Ishikawa (cell line): Measurements from ENCODE around the gene SAC3D1.
A peak's percentile ranks its signal among the peaks of the same experiment; 100 is the strongest.

ENCODE experiments used
- CEBPB ChIP-seq: IDR thresholded peaks from 2 replicates; pipeline ENCODE4 v1.6.1; 2012
- EGR1 ChIP-seq: IDR thresholded peaks from 2 replicates; pipeline ENCODE4 v1.6.1; 2012
- EP300 ChIP-seq: IDR thresholded peaks from 2 replicates; pipeline ENCODE4 v1.6.1; 2012; ENCODE audit warnings: borderline replicate concordance
- FOXM1 ChIP-seq: IDR thresholded peaks from 2 replicates; pipeline ENCODE4 v1.6.1; 2012; ENCODE audit warnings: low read depth, borderline replicate concordance
- MAX ChIP-seq: IDR thresholded peaks from 2 replicates; pipeline ENCODE4 v1.6.1; 2012
- RAD21 ChIP-seq: IDR thresholded peaks from 2 replicates; pipeline ENCODE4 v1.6.1; 2012; ENCODE audit warnings: low read depth
- TAF1 ChIP-seq: IDR thresholded peaks from 2 replicates; pipeline ENCODE4 v1.6.1; 2012; ENCODE audit warnings: low read depth, mild to moderate bottlenecking
- USF1 ChIP-seq: IDR thresholded peaks from 2 replicates; pipeline ENCODE4 v1.6.1; 2012
- YY1 ChIP-seq: IDR thresholded peaks from 2 replicates; pipeline ENCODE4 v1.6.1; 2012; ENCODE audit warnings: low read depth

GRCh38 chr11:65078151-65078550, 37.1 kb downstream of the SAC3D1 start:
- no peak for TF ChIP-seq FOXM1
- no peak for TF ChIP-seq MAX
- TF ChIP-seq EP300: no peak
- peak; percentile 41 for TF ChIP-seq RAD21
- no peak for TF ChIP-seq CEBPB
- TF ChIP-seq YY1: no peak
- TF ChIP-seq EGR1: no peak
- no peak for TF ChIP-seq USF1
- TF ChIP-seq TAF1: no peak
